ES-I3 (cell line): ENCODE results near the gene GLUL.

Experiments used
- H3K36me3 ChIP-seq: 2 replicates; pipeline ENCODE4 v1.6.1; 2013; ENCODE audit warnings: mild to moderate bottlenecking, low read length, control low read depth, moderate library complexity; ENCODE audit not compliant: insufficient read depth
- H3K4me1 ChIP-seq: 2 replicates; pipeline ENCODE4 v1.6.1; 2013; ENCODE audit warnings: mild to moderate bottlenecking, control low read depth, low read length; ENCODE audit not compliant: insufficient read depth
- H3K9ac ChIP-seq: 2 replicates; pipeline ENCODE4 v1.6.1; 2013; ENCODE audit warnings: low read depth, mild to moderate bottlenecking, low read length, moderate library complexity
- H3K9me3 ChIP-seq: 2 replicates; pipeline ENCODE4 v1.6.1; 2013; ENCODE audit warnings: mild to moderate bottlenecking, low read length, moderate library complexity; ENCODE audit not compliant: control insufficient read depth, insufficient read depth

The GLUL gene

GRCh38 chr1:182407724-182408123, 16.1 kb upstream of the GLUL start:
- peaks cover 3% of the 10 kb centered on the region; the same call in 1 of the 2 replicates for H3K4me1 ChIP-seq
- H3K36me3 ChIP-seq: no peaks in the 10 kb centered on the region
- no peak overlapping the region for H3K9ac ChIP-seq
- H3K9me3 ChIP-seq: peaks cover 2% of the 10 kb centered on the region; the same call in 1 of the 2 replicates

GRCh38 chr1:182406012-182406411, 14.4 kb upstream of the GLUL start:
- no peak overlapping the region for H3K9ac ChIP-seq
- H3K9me3 ChIP-seq: peaks cover 2% of the 10 kb centered on the region; the same call in 1 of the 2 replicates
- H3K4me1 ChIP-seq: peaks cover 3% of the 10 kb centered on the region; the same call in 1 of the 2 replicates
- H3K36me3 ChIP-seq: no peaks in the 10 kb centered on the region

- H3K9me3 ChIP-seq: peaks cover 2% of the 10 kb centered on the region; the same call in 1 of the 2 replicates
- no peaks in the 10 kb centered on the region for H3K36me3 ChIP-seq
- H3K9ac ChIP-seq: no peak overlapping the region
- peaks cover 3% of the 10 kb centered on the region; the same call in 1 of the 2 replicates for H3K4me1 ChIP-seq
These were observed 14.0 kb upstream of the GLUL start for GRCh38 chr1:182405578-182405977.

- peaks cover 3% of the 10 kb centered on the region; the same call in 1 of the 2 replicates for H3K4me1 ChIP-seq
- H3K36me3 ChIP-seq: no peaks in the 10 kb centered on the region
- H3K9me3 ChIP-seq: peaks cover 2% of the 10 kb centered on the region; the same call in 1 of the 2 replicates
- no peak overlapping the region for H3K9ac ChIP-seq
These were observed 13.2 kb upstream of the GLUL start for GRCh38 chr1:182404781-182405180.

- Histone ChIP-seq H3K4me1 (no peaks in the 10 kb centered on the region), H3K9ac (no peak within 1 kb of the TSS), H3K9me3 (no peaks in the 10 kb centered on the region), H3K36me3 (no peaks in the 10 kb centered on the region)
These were observed 9.0 kb upstream of the GLUL start, which contains the start of gene TEDDM1 for GRCh38 chr1:182400567-182400966. TSS of gene TEDDM1 (minus strand) at chr1:182400667. CDS start at chr1:182400485, 182 bp downstream.

- no peaks in the 10 kb centered on the region for H3K36me3 ChIP-seq
- no peak overlapping the region for H3K9ac ChIP-seq
- H3K9me3 ChIP-seq: no peaks in the 10 kb centered on the region
- H3K4me1 ChIP-seq: 0 out of 2 replicates have a peak, but pooled peaks cover 1% of the 10 kb centered on the region
These were observed 6.2 kb upstream of the GLUL start for GRCh38 chr1:182397653-182398393.

- Histone ChIP-seq H3K4me1 (0 out of 2 replicates have a peak, but pooled peaks cover 5% of the 10 kb centered on the region), H3K36me3 (no peaks in the 10 kb centered on the region), H3K9ac (no peak overlapping the region), H3K9me3 (no peaks in the 10 kb centered on the region)
These were observed 4.3 kb upstream of the GLUL start for GRCh38 chr1:182395906-182396305.

GRCh38 chr1:182394055-182394775, 2.6 kb upstream of the GLUL start:
- Histone ChIP-seq H3K9me3 (no peaks in the 10 kb centered on the region), H3K4me1 (peaks cover 5% of the 10 kb centered on the region; the same call in 1 of the 2 replicates), H3K9ac (no peak overlapping the region), H3K36me3 (no peaks in the 10 kb centered on the region)

- Histone ChIP-seq H3K9ac (peak overlapping the region; percentile 84), H3K36me3 (peaks cover 14% of the 10 kb centered on the region), H3K4me1 (peaks cover 5% of the 10 kb centered on the region; the same call in 1 of the 2 replicates), H3K9me3 (no peaks in the 10 kb centered on the region)
These were observed 749 bp upstream of the GLUL start for GRCh38 chr1:182392050-182393028.

- Histone ChIP-seq H3K9ac (peak overlapping the region; percentile 78), H3K4me1 (peaks cover 5% of the 10 kb centered on the region; the same call in 1 of the 2 replicates), H3K36me3 (peaks cover 27% of the 10 kb centered on the region), H3K9me3 (no peaks in the 10 kb centered on the region)
These were observed 595 bp downstream of the GLUL start for GRCh38 chr1:182391028-182391361.

- Histone ChIP-seq H3K4me1 (peaks cover 5% of the 10 kb centered on the region; the same call in 1 of the 2 replicates), H3K36me3 (peaks cover 38% of the 10 kb centered on the region), H3K9me3 (no peaks in the 10 kb centered on the region), H3K9ac (peak overlapping the region; percentile 78)
These were observed 2.0 kb downstream of the GLUL start for GRCh38 chr1:182389619-182390047.

- Histone ChIP-seq H3K9me3 (no peaks in the 10 kb centered on the region), H3K9ac (peak overlapping the region; percentile 78; the same call in 1 of the 2 replicates), H3K36me3 (peaks cover 48% of the 10 kb centered on the region), H3K4me1 (peaks cover 5% of the 10 kb centered on the region; the same call in 1 of the 2 replicates)
These were observed 3.0 kb downstream of the GLUL start for GRCh38 chr1:182388392-182389134.

GRCh38 chr1:182387566-182387965, 4.0 kb downstream of the GLUL start:
- no peaks in the 10 kb centered on the region for H3K9me3 ChIP-seq
- peaks cover 54% of the 10 kb centered on the region for H3K36me3 ChIP-seq
- H3K9ac ChIP-seq: no peak overlapping the region
- peaks cover 1% of the 10 kb centered on the region; the same call in 1 of the 2 replicates for H3K4me1 ChIP-seq
